ENCODE data around the gene NOXO1.

Gene NOXO1

GRCh38 chr16:1993731-1994131 is 12.5 kb upstream of the NOXO1 start:
- no peak for DNase-seq

DNA sequence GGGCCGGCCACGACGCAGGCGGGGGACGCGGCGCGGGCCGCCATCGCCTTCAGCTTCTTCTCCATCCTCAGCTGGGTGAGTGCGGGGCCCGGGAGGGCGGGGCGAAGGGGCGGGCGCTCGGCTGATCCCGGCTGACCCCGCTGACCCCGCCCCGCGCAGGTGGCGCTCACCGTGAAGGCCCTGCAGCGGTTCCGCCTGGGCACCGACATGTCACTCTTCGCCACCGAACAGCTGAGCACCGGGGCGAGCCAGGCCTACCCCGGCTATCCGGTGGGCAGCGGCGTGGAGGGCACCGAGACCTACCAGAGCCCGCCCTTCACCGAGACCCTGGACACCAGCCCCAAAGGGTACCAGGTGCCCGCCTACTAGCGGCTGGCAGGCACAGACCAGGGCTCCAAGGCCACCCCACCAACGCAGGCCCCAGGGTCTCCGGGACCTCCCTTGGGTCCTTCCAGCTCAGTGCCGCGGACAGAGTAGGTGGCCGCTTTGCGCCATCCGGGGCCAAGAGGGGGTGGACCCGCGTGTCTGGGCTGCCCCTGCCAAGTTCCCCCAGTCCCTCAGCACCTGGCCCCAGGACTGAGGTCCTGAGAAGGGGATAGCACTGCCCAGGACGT is 11.5 kb upstream of the NOXO1 start:
- DNase-seq, result no peak

DNA sequence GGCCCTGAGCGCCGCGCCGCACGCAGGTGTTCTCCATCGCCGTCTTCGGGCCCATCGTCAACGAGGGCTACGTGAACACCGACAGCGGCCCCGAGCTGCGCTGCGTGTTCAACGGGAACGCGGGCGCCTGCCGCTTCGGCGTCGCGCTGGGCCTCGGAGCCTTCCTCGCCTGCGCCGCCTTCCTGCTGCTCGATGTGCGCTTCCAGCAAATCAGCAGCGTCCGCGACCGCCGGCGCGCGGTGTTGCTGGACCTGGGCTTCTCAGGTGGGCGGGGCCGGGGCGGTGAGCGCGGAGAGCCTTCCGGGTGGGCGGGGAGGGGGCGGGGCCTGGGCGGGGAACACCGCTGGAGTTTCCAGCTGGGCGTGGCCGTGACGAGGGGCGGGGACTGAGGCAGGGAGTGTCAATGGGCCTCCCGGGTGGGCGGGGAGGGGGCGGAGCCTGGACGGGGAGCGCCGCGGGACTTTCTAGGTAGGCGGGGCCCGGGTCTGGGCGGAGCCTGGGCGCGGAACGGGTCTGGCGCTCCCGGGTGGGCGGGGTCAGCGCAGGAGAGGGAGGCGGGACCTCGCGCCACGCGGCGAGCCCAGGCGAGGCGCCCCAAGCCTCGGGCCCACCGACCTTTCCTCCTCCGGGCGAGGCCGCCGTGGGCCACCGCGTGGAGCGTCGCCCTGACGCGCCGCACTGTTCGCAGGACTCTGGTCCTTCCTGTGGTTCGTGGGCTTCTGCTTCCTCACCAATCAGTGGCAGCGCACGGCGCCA is 10.9 kb upstream of the NOXO1 start:
- DNase-seq, result no peak

DNA sequence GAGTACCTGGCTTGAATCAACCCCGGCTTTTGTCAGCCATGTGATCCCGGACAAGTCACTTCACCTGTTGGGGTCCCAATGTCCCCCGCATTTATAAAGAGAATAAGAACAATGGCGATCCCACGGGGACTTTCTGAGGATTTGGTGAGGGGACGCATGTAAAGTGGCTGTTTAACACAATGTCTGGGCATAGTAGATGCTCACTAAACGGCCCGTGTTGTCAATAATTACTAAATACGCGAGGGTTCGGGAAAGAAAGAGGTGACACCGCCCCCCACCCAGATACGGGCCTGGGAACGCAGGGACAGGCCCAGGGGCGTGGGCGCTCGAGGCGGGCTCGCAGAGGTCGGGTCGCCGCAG is 10.3 kb upstream of the NOXO1 start:
- DNase-seq, result no peak

GRCh38 chr16:1991135-1991551 is 9.9 kb upstream of the NOXO1 start:
- DNase-seq, result no peak

DNA sequence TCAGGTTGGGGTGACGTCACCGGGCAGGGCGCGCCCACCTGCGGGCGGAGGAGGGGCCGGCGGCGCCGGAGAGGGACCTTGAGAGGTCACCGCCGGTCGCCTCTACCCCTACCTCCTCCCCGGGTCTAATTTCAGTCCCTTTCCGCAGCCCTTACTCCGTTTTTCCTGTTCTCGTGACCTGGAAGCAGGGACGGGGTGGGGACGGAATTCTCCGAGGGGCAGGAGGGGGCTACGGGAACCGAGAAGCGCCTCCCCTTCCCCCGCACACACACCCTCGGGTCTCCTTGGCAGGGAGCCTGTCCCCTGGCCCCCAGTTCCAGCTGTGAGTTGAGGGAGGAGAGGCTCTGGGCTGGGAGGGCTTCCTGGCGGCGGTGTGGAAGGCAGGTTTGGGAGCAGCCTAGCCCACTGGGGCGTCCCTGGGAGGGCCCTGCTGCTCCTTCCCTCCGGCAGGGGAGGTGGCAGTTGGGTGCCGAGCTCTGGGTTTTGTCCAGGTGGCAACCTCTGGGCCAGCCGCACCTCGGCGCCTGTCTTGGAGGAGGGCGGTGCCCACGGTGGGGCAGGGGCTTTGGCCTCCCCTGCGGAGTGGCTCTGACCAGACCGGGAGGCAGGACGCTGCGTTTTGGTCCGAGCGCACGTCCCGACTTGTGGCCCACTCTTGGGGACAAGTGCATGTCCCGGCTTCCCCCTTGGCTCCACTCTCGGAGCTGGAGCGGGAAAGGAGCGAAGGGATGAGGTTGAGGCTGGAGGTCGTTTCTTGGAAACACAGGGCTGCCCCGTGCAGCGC is 9.3 kb upstream of the NOXO1 start:
- DNase-seq, result peak in 1 of 2 experiments; percentile 35

DNA sequence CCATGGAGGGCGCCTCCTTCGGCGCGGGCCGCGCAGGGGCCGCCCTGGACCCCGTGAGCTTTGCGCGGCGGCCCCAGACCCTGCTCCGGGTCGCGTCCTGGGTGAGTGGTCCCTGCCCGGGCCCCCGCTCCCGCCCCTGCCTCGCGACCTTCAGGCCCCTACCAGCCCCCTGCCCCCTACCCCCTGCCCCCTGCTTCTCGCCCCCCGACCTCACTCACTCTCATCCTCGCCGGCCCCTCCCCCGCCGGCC is 8.8 kb upstream of the NOXO1 start:
- DNase-seq, result no peak

- DNase-seq, result no peak
Observed at GRCh38 chr16:1989209-1990100, 8.2 kb upstream of the NOXO1 start, which contains the start of gene SYNGR3. Gene SYNGR3 (plus strand): TSS chr16:1989970. CDS start chr16:1990103, 133 bp downstream.

DNA sequence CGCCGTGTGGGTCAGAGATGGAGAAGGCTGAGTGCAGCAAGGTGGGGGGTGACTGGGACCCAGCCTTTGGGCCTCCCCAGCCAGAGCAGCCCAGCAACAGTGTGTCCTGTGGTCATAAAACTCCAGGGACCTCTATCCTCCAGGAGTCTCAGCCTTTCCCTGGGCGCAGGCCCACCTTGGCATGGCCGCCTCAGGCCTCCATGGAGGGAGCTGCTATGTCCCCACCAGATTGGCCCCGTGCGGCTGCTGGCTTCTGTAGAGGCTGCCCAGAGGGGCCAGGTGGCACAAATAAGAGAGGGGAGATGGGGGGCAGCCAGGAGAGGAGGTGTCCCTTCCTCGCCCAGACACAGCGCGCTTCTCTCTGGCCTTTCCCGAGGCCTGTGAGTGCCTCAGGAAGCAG is 5.9 kb upstream of the NOXO1 start:
- DNase-seq, result no peak

- DNase-seq, result no peak
Observed at GRCh38 chr16:1985466-1986150, 4.3 kb upstream of the NOXO1 start.

DNA sequence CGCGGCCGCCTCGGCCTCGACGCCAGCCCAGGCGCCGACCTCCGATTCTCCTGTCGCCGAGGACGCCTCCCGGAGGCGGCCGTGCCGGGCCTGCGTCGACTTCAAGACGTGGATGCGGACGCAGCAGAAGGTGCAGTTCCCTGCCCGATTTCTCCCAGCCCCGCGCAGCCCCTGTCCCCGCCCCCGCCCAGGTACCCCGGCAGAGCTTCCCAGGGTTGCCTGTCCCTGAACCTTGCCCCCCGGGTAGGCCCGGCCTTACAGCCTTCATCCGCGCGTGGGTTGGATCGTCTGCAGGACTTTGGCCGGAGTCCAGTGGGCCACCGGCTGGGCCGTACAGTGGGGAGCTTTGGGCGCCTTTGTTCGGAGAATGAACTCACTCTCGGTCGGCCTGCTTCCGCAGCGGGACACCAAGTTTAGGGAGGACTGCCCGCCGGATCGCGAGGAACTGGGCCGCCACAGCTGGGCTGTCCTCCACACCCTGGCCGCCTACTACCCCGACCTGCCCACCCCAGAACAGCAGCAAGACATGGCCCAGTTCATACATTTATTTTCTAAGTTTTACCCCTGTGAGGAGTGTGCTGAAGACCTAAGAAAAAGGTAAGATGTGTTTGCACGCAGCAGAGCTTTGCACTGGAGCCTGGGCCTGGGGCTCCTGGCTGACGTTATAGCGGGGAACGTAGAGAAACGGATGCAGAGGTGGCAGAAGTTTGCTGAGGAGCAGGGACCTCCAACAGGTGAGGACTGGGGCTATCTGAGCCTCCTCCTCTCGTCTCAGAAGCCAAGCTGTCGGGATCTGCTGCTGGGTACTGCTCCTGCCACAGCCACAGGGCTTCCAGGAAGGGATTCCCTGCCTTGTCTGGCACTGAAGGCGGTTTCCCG is 3.3 kb upstream of the NOXO1 start:
- no peak for DNase-seq

GRCh38 chr16:1983544-1984346 is 2.5 kb upstream of the NOXO1 start, which contains the start of gene GFER:
Gene GFER (plus strand): TSS chr16:1984193. CDS start chr16:1984219, 26 bp downstream.
- peak; percentile 87 to 90 for DNase-seq

- DNase-seq, result no peak
Observed at GRCh38 chr16:1982991-1983543, 1.8 kb upstream of the NOXO1 start.

- DNase-seq, result no peak
Observed at GRCh38 chr16:1982013-1982433, 754 bp upstream of the NOXO1 start.

GRCh38 chr16:1980770-1981087 is 540 bp downstream of the NOXO1 start:
- no peak for DNase-seq

DNA sequence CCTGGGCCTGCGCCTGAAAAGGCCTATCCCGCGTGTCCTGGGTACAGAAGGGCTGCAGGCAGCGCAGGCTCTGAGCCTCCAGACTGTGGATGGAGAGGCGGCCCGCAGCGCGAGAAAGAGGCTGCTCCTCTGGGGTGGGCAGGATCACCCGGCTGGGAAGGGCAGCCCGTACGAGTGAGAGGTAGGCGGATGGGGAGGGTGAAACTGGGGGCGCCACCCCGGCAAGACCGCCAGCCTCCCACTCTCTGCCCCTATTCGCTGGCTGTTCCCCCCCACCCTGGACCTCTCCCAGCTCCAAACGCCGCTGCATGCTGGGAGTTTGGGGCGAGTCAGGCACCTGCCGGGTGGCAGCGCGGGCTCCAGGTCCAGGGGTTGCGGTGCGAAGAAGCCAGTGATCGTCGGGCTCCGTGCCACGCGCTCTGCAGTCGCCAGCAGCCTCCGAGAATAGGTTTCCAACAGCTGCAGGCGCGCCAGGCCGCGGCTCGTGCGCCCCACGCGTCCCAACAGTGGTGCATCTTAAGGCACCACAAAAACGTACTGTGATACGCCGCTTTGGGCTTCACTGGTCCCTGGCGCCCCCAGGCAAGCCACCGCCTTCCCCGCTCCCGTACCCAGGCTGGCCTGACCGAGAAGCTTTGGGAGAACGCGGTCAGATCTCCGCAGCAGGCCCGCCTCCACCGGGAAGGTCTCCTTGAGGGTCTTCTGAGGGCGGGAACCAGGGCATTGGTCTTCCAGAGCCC is 1.1 kb downstream of the NOXO1 start:
- no peak for DNase-seq

- DNase-seq, result no peak
Observed at GRCh38 chr16:1979271-1980029, 1.8 kb downstream of the NOXO1 start.

DNA sequence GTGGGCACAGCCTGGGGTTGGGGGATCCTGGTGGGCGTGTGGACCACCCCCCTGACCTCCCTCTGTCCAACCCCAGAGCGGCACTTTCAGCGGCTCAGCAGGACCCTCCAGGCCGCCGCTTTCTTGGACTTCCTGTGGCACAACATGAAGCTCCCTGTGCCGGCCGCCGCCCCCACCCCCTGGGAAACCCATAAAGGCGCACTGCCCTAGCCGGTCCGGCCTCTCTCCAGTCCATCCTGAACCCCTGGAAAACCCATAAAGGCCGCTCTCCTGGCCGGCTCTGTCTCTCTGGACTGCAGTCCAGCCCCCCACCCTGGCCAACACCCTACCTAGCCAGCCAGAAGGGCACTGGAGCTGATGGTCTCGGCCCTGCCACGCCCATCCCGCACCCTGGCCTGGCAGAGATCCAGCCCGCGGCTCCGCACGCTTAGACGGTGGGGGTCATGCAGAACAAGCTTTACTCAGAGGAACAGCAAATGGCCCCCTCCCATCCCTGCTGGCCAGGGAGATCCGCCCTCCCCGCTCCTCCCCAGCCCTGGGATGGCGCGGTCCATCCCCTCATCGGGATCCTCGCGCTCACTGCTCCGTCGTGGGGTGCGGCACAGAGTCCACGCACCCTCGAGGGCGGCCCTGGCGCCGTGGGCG is 2.7 kb downstream of the NOXO1 start:
- no peak for DNase-seq

All from SHP77 (cell line).